NT2/D1 (cell line): ENCODE data around the gene CKAP5.

ENCODE experiments used
- DNase-seq: peaks from one replicate; pipeline ENCODE4 v3.0.0-alpha.2; 2011; ENCODE audit warnings: low read depth, low spot score
- H3K27me3 ChIP-seq: 2 replicates; pipeline ENCODE4 v1.6.0; 2011; ENCODE audit warnings: mild to moderate bottlenecking; ENCODE audit not compliant: insufficient read length, insufficient read depth
- H3K36me3 ChIP-seq: 2 replicates; pipeline ENCODE4 v1.6.1; 2011; ENCODE audit warnings: mild to moderate bottlenecking, low read length, mixed read lengths; ENCODE audit not compliant: insufficient read depth, insufficient read length
- H3K4me1 ChIP-seq: 2 replicates; pipeline ENCODE4 v1.5.1; 2011; ENCODE audit not compliant: insufficient read depth, insufficient read length
- H3K4me3 ChIP-seq: 2 replicates; pipeline ENCODE4 v1.5.1; 2011; ENCODE audit warnings: low read depth; ENCODE audit not compliant: insufficient read length
- H3K9ac ChIP-seq: 2 replicates; pipeline ENCODE4 v1.6.0; 2011; ENCODE audit warnings: low read depth; ENCODE audit not compliant: insufficient read length
- H3K9me3 ChIP-seq: 2 replicates; pipeline ENCODE4 v1.5.1; 2011; ENCODE audit warnings: mild to moderate bottlenecking, low read length; ENCODE audit not compliant: insufficient read depth
- SUZ12 ChIP-seq: IDR thresholded peaks from 2 replicates; pipeline ENCODE4 v1.6.1; 2011; ENCODE audit not compliant: insufficient read length, insufficient read depth; ENCODE audit errors: extremely low read depth
- YY1 ChIP-seq: IDR thresholded peaks from 2 replicates; pipeline ENCODE4 v1.6.1; 2011; ENCODE audit not compliant: insufficient read length, insufficient read depth
- ZNF274 ChIP-seq: IDR thresholded peaks from 2 replicates; pipeline ENCODE4 v1.6.1; 2011; ENCODE audit warnings: mild to moderate bottlenecking, low read depth, low read length

CKAP5 gene

DNA sequence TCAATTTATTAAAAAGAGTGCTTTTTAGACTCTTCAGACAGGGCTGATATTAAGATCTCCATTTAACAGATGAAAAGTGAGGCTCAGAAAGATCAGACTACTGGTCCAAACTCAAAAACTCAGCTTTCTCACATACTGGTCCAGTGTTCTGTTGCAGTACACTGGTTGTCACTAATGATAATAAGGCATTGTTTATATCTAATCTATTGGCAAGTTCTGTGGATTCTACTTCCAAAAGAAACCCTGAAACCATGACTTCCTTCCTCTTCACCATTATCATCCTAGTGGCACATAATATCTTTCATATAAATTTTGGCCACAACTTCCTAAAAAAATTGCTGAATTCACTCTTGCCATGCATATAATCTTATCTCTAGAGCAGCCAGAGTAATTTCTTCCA, 90.1 kb downstream of the CKAP5 start:
- TF ChIP-seq YY1, result no peak
- no peak for TF ChIP-seq ZNF274
- no peak for TF ChIP-seq SUZ12
- no peaks in the 10 kb centered on the region for H3K4me1 ChIP-seq
- H3K36me3 ChIP-seq, result peaks cover 81% of the 10 kb centered on the region

DNA sequence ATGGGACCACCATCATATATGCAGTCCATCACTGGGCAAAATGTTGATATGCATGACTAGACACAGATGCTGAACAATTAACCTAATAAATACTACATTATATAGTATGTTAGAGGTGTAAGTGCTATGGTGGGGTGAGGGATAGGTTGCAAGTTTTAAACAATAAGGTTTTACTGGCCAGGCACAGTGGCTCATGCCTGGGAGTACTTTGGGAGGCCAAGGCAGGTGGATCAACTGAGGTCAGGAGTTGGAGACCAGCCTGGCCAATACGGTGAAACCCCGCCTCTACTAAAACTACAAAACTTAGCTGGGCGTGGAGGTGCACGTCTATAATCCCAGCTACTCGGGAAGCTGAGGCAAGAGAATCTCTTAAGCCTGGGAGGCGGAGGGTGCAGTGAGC, 98.9 kb downstream of the CKAP5 start:
- peaks cover 91% of the 10 kb centered on the region for H3K36me3 ChIP-seq
- no peaks in the 10 kb centered on the region for H3K9me3 ChIP-seq

More for the DNA sequence above, 90.1 kb downstream of the CKAP5 start:
- Histone ChIP-seq H3K9ac (no peak overlapping the region), H3K4me3 (no peak overlapping the region), H3K9me3 (no peaks in the 10 kb centered on the region), H3K27me3 (no peaks in the 10 kb centered on the region)
- no peak for DNase-seq

DNA sequence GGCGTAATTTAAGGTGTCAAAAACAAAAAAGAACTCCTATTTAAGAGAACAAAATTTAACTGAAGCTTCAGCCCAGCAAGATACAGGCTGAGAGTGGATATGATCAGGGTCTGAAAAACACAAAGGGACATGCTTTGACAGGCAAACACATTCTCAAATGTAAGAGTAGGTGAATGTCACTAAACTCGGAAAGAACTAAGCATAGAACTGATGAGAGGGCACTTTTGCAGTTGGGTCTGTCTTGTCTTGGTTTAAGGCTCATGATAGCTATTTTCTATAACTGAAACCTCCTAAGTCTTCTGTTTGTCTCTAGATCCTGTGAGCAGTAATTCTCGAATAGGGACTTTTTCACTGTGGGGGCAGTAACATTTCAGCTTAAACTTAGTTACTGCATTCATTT, 100.1 kb downstream of the CKAP5 start:
- H3K36me3 ChIP-seq, result peaks cover 91% of the 10 kb centered on the region
- no peak overlapping the region for H3K9ac ChIP-seq
- no peaks in the 10 kb centered on the region for H3K27me3 ChIP-seq
- H3K4me1 ChIP-seq, result peaks cover 4% of the 10 kb centered on the region
- no peak for DNase-seq
- H3K9me3 ChIP-seq, result no peaks in the 10 kb centered on the region
- TF ChIP-seq ZNF274, result no peak
- TF ChIP-seq YY1, result no peak
- no peak for TF ChIP-seq SUZ12
- no peak overlapping the region for H3K4me3 ChIP-seq

More for the DNA sequence above, 98.9 kb downstream of the CKAP5 start:
- no peak overlapping the region for H3K4me3 ChIP-seq
- H3K27me3 ChIP-seq, result no peaks in the 10 kb centered on the region
- no peak for TF ChIP-seq ZNF274
- TF ChIP-seq YY1, result no peak
- no peak for TF ChIP-seq SUZ12
- H3K9ac ChIP-seq, result no peak overlapping the region
- no peak for DNase-seq
- peaks cover 4% of the 10 kb centered on the region for H3K4me1 ChIP-seq

DNA sequence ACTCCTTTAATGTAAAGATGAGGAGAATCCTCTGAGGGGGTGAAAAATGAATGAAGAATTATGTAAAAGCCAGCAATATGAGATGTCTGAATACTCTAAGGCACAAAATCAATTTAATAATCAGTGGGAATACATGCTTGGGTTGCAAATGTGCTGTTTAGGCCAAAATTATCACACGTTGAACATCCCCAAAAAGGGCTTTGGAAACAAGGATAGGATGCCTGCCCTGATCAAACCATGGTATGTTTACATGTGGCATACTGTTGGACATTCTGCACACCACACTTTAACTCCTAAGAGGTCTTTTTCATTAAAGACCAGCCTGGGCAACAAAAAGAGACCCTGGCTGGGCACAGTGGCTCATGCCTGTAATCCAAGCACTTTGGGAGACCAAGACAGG, 100.8 kb downstream of the CKAP5 start:
- H3K4me1 ChIP-seq, result peaks cover 4% of the 10 kb centered on the region
- no peaks in the 10 kb centered on the region for H3K9me3 ChIP-seq
- H3K36me3 ChIP-seq, result peaks cover 85% of the 10 kb centered on the region
- no peak for DNase-seq
- TF ChIP-seq ZNF274 (no peak), YY1 (no peak), SUZ12 (no peak)
- no peaks in the 10 kb centered on the region for H3K27me3 ChIP-seq
- no peak overlapping the region for H3K9ac ChIP-seq
- no peak overlapping the region for H3K4me3 ChIP-seq

DNA sequence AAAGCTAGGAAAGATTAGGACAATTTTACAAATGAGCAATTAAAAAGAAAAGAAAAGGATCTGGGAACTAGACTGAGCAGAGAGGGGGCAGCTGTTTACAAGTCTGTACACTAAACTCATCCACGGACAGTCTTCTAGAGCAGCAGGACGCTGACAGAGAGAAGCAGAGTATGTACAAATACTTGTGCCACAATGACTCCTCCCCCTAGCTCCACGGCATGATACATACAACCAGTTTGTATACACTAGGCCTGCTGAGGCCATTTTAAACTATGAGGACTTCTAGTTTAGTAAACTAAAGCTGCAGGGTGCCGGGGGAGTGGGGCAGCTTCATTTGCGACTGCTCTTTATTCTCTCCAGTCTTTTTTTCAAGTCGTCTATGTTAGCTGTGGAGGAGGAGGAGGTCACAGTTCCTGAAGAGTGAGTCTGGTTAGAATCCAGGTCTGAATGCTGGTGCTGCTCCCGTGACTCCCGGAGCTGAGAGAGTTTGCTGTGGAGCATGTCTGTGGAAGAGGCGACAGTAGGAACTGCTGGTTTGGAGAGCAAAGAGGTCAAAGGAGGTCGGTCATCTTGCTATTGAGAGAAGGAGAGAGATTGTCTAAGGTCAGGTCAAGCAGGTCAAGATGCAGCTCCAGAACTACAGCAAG, 102.3 kb downstream of the CKAP5 start:
- H3K9ac ChIP-seq, result no peak overlapping the region
- no peaks in the 10 kb centered on the region for H3K9me3 ChIP-seq
- no peaks in the 10 kb centered on the region for H3K27me3 ChIP-seq
- H3K4me1 ChIP-seq, result peaks cover 4% of the 10 kb centered on the region
- H3K4me3 ChIP-seq, result no peak overlapping the region
- TF ChIP-seq YY1 (no peak), SUZ12 (no peak), ZNF274 (no peak)
- no peak for DNase-seq
- H3K36me3 ChIP-seq, result peaks cover 78% of the 10 kb centered on the region

DNA sequence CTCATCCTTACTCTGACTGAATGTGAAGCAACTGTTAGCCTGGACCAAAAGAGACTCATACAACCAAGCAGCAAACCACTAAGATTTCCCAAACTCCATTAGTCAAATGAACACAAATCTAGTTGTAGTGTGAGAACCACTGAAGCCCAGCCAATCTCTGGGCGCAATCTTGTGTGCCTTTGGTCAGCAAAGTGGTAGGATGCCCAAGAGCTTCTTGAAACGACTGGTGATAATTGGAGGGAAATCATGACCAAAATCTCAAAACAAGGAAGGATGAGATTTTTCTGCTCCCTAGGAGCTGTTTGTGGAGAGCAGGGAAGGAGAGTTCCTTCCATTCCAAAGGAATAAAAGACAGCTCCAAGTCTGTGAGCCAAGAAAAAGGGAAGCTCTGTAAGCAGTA, 103.0 kb downstream of the CKAP5 start:
- no peak overlapping the region for H3K4me3 ChIP-seq
- no peak for TF ChIP-seq SUZ12
- TF ChIP-seq ZNF274, result no peak
- TF ChIP-seq YY1, result no peak
- no peaks in the 10 kb centered on the region for H3K27me3 ChIP-seq
- H3K9me3 ChIP-seq, result no peaks in the 10 kb centered on the region
- no peak overlapping the region for H3K9ac ChIP-seq
- H3K4me1 ChIP-seq, result peaks cover 7% of the 10 kb centered on the region
- peaks cover 78% of the 10 kb centered on the region for H3K36me3 ChIP-seq
- no peak for DNase-seq

DNA sequence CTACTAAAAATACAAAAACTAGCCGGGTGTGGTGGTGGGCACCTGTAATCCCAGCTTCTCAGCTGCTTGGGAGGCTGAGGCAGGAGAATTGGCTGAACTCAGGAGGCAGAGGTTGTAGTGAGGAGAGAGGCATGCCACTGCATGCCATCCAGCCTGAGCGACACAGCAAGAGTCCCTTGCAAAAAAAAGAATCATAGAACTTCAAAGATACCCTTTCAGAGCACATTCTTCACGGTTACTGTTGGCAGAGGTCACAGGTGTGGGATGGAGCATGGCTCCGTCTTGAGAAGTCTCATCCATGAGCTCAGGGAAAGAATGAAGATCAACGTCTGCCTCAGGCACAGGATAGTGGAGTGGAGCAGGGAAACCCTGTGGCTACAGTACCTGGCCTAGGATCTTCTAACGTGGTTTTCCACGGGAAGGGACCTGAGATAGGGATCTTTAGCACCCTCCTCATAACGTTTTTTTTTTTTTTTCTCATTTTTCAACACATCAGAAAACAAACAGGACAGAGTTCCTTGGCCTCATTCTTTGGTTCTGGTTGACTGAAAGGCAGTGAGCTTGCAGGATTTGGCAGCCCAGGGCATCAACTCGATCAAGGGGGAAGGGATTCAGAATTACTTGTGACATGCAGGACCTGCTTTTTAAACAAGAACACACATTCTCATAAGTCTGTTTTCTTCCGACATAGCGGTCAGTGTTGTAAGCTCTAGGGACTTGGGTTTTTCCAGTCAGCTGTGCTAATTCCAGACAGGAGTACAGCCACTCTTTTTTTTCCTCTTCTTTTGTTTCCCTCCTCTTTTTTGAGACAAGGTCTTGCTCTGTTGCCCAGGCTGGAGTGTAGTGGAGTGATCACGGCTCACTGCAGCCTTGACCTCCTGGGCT, 104.2 kb downstream of the CKAP5 start:
- H3K4me1 ChIP-seq, result peaks cover 7% of the 10 kb centered on the region
- no peaks in the 10 kb centered on the region for H3K27me3 ChIP-seq
- TF ChIP-seq YY1, result no peak
- no peak for TF ChIP-seq ZNF274
- no peak for TF ChIP-seq SUZ12
- no peaks in the 10 kb centered on the region for H3K9me3 ChIP-seq
- H3K4me3 ChIP-seq, result no peak overlapping the region
- peaks cover 66% of the 10 kb centered on the region for H3K36me3 ChIP-seq
- DNase-seq, result no peak
- H3K9ac ChIP-seq, result no peak overlapping the region
